Germinal center (tissue), 1 donor: ENCODE results near the gene SCYGR4.

Experiments
- DNase-seq: peaks from one replicate; pipeline ENCODE4 v3.0.0; 2012; ENCODE audit warnings: mixed read lengths, low spot score

Gene SCYGR4

DNA sequence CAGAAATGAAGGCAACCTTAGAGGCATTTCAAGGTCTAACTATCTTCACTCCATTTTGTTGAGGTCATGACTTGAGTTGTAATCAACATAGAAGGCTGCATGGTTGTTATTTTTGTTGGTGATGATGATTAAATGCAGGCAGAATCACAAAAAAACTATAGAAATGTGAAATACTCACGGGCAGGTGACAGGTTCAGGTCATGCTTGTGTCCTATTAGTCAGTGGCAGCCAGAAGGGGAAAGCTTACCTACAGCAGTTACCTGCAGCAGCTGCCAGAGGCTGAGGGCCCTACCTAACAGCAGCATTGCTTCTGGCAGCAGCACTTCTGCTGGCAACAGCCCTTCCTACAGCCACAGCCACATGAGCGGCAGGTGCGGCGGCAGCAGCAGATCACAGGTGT, 3.1 kb upstream of the SCYGR4 start:
- no peak for DNase-seq

DNA sequence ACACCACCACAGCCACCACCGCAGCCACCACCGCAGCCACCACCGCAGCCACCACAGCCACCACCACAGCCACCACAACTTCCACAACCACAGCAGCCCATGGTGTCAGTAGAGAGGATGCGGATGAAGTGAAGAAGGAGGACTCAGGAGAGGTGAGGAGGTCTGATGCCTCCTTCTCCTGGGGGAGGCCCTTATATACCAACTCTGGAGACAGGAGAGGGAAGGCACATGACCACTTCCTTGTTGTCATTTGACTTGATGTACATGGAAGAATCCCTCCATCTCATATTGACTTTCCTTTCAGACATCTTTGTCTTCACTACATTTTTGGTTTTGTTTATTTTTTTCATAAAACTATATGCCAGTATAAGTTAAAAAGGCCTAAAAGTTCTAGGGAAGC, 2.6 kb upstream of the SCYGR4 start, which contains the start of gene SCYGR3:
SCYGR3 (minus strand) TSS at position 101 of the 400 bp plus-strand sequence; CDS start at position 101, 0 bp downstream.
- no peak for DNase-seq

DNA sequence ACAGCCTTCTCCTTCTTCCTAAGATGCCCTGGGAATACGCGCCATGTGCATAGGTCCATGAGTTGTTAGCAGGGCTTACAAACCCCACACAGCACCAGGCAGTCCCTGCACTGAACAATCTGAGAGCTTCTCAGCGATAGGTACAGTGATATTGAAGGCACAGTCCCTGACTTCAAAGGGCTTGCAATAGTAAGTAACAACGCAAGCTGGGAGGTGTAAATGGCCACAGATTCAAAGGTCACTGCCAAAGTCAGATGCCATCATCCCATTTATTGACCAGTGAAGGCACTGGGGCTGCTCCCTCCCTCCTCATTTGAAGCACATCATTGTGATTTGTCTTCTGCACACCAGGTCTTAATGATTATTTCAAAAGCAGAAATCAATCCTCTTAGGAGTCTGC, 2.1 kb upstream of the SCYGR4 start:
- DNase-seq, result no peak

DNA sequence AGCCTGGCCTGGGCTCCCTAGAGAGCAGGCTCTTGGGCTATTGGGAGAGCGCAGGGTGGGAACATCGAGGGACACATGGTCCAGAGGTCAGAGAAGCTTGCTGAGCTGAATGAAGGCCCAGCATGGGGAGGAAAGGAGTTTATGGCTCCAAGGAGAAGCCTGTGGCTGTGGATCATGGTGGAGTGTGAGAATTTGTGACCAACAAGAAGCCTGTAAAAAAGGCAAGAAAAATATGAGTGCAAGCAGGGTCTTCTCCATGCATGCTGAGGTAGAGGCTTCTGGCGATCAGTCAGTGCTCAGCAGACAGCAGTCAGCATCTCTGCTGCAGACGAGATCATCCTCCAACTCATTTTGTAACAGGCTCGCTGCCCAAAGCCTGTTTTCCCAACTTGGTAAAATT, 1.4 kb upstream of the SCYGR4 start:
- DNase-seq, result no peak

DNA sequence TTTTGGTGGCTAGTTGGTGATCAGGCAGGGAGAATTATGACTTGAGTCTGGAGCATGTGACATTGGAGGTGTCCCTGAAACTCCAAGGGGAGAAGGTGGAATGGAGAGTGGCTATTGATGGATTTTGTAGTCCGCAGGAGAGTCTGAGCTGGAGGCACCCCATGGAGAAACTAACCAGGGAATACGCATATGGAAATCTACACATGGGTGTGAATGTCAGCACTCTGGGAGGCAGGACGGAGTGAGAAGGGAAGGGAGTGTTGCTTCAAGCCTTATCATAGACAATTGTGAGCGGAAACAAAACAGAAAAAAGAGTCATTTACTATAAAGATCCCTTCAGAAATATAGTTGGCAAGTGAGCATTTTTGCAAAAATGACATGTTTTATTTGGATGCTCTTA, 667 bp upstream of the SCYGR4 start:
- DNase-seq, result no peak

DNA sequence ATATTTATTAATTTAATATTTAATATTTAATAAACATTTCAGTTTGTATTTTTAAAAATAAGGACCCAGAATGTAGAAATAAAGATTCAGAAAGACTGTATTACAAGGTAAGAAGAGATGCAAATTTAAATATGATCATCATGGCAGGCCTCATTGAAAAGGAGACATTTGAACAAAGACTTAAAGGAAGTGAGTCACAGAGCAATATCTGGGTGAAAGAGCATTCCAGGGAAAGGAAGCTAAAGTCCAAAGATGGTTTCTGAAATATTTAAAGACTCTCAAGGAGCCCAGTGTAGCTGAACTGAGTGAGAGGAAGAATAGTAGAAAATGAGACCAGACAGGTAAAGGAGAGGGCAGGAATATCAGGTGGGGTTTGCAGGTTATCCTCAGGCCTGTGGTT, 5.9 kb downstream of the SCYGR4 start:
- no peak for DNase-seq

DNA sequence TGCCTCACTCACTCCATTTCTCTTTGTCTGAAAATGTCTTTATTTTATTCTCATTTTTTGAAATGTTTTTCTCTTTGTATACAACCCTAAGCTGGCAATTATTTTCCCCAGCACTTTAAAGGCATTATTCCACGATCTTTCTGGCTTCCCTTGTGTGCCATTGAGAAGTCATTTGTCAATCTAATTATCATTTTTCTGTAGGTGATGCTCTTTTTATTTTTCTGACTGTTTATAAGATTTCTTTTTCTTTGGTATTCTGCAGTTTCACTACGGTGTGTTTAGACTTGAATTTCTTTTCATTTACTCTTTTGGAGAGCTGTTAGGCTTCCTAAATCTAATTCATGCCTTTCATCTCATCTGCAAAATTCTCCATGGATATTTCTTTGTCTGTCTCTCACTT, 8.1 kb downstream of the SCYGR4 start:
- no peak for DNase-seq

DNA sequence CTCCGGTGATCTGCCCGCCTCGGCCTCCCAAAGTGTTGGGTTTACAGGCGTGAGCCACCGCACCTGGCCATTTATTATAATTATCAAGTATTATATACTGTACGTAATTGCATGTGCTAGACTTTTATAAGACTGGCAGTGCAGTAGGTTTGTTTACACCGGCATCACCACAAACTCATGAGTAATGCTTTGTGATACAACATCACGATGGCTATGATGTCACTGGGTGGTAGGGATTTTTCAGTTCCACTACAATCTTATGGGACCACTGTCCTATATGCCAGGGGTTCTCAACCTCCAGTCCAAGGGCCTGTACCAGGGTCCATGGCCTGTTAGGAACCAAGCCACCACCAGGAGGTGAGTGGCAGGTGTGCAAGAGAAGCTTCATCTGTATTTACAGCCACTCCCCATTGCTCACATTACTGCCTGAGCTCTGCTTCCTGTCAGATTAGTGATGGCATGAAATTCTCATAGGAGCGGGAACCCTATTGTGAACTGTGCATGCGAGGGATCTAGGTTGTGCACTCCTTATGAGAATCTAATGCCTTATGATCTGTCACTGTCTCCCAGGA, 9.4 kb downstream of the SCYGR4 start:
- DNase-seq, result no peak

GRCh38 chr2:227627769-227628168, 10.5 kb downstream of the SCYGR4 start:
- no peak for DNase-seq

DNA sequence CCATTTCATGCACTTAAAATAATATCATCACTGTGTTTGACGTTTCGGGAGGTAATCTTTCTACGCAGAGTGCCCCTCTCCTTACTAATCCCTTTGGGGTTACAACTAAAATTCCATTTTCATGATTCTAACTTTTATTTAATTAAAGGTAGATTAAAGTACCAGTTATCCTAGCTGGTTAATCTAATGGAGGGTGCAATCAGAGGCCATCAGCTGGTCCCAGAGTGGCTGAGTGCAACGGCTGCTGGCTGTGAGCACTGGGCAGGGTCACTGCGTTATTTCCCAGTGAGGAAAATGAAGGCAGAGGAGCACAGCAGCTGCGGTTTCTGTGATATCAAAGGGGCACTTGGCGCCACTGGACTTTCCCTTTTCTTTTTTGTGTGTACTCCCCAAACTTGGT, 12.1 kb downstream of the SCYGR4 start:
- DNase-seq, result no peak

DNA sequence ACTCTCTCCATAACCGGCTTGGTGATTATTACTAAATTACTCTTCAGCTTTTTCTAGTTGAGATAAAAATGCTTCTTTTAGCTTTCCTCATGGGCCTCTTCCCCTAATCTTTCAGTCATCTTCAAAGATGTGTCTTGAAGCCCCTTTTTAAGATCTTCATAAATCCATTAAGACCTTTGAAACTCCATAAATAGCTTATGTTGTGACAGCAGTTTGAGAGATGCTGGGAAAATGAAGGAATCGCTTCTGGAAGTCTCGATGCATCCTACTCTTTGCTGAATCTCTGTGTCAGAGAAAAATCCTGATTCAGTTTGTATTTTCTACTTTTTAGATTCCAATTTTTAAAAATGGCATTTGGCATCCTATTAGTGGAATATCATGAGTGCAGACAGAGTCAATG, 13.0 kb downstream of the SCYGR4 start:
- no peak for DNase-seq

DNA sequence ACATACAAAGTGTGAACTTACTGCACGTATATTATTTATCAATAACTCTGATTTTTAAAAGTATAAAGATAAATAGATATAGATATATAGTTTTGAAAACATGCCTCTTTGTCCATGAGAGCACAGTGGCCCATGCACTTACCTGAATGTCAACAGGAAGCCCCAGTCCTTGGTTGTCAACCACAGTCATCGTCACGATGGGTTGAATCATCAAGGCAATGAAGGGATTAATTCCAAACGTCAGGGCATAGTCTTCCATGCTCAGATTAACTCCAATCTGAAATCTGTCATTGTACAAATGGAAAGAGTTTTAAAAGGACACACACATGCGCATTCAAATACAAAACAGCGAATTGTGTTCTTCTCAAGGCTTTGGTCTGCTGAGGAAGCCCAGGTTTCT, 15.5 kb downstream of the SCYGR4 start:
- no peak for DNase-seq

DNA sequence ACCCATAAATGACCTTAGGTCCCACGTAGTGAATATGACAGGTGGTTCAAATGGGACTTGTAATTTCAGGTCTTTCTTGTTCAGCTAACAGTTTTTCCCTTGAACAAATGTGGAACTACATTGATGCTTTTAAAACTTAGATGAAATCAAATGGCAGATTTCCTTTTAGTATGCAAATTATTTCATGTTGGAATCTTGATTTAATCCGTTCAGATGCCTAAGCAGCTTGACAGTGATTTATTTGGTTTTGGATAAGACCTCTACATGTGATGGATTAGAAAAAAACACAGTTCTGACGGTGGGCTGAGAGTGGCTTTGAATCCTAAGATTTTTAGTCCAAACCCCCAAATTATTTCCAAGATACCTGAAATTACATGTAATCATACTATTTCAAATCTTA, 16.9 kb downstream of the SCYGR4 start:
- no peak for DNase-seq

DNA sequence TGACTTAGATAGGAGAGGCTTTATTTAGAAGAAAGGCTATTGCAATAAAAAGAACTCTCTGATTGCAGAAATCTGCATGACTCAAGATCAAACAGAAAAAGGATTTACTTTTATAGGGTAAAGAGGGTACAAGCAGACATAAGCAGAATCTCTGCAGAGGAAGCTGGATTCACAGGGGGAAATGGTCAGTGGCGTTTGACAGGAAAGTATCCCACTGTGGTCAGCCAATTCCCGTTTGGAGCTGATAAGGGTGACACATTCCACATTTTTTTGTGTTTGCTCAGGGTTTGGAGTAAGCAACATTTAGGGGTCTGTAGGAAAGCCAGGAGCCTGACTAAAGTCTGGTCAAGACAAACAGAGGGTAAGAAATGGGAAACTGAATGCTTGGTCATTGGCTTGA, 25.4 kb downstream of the SCYGR4 start:
- DNase-seq, result no peak

GRCh38 chr2:227643990-227644551, 26.8 kb downstream of the SCYGR4 start:
- no peak for DNase-seq

- DNase-seq, result no peak
Observed at GRCh38 chr2:227653419-227653818, 36.1 kb downstream of the SCYGR4 start.

- DNase-seq, result no peak
Observed at GRCh38 chr2:227654426-227654825, 37.1 kb downstream of the SCYGR4 start.

DNA sequence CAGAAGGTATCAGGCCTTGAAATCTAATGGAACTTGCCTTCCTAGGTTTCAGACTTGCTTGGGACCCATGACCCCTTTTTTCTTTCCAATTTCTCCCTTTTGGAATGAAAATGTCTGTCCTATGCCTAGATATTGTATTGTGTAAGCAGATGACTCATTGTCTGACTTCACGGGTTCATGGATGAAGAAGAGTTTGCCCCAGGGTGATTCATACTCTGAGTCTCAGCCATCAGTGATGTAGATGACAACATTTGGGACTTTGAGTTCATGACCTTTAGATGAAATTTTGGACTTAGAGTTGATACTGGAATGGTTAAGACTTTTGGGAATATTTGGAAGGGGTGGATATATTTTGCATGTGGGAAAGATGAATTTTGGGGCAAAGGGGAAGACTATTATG, 38.2 kb downstream of the SCYGR4 start:
- DNase-seq, result no peak

DNA sequence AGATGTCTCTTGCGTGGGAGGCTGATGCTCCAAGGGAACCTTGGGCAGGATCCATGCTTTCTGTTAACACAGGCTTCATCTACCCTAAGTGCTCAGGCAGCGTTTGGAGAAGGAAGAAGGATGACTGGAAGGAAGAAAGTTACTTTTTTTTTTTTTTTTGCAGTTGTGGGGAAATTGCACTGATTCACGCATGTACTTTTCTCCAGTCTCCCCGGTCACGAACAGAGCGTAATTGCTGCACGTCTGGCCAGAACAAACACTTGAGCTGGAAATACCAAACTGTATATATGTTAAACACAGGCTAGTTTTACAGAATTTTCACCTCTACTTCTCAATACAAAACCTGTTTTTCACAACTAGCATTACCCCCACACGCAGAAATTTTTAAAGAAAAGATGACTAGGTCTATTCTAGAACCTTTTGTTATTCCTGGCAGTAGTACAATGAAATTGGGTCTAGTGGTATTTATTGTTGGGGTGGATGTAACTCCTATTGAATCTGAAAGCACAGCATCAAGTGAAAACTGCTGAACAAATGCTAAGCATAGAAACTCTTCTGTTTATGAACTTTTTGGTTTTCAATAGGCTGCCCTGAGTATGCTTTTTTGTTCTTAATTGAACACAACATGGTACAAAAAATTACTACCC, 40.0 kb downstream of the SCYGR4 start:
- no peak for DNase-seq

DNA sequence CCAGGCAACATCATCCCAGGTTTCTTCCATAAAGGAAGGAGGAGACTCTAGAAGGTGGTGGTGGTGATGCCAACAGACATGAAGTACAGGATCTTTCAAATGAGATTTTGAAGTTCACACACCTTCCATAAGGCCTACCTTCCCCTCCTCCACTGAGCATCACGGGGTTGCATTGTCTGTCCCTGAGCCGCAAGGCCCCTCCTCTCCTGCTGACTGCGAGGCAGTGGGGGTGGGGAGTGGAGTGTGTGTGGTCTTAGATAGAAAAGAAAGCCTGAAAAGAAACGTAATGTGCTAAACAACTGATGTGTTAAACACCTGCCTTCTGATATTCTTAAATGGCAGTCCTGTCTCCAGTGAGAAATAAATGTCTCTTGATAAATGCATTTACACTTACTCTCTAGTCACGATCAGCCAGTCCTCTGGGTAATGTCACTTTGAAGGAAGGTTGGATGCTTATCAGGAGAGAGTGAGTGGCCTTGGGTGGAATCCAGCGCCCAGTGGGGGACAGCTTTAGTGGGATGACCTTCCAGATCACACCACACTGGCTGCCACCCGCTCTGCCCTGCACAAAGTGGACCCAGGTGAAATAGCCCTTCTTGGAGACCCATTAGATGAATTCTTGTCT, 43.8 kb downstream of the SCYGR4 start:
- no peak for DNase-seq

GRCh38 chr2:227661827-227662226, 44.5 kb downstream of the SCYGR4 start:
- no peak for DNase-seq

DNA sequence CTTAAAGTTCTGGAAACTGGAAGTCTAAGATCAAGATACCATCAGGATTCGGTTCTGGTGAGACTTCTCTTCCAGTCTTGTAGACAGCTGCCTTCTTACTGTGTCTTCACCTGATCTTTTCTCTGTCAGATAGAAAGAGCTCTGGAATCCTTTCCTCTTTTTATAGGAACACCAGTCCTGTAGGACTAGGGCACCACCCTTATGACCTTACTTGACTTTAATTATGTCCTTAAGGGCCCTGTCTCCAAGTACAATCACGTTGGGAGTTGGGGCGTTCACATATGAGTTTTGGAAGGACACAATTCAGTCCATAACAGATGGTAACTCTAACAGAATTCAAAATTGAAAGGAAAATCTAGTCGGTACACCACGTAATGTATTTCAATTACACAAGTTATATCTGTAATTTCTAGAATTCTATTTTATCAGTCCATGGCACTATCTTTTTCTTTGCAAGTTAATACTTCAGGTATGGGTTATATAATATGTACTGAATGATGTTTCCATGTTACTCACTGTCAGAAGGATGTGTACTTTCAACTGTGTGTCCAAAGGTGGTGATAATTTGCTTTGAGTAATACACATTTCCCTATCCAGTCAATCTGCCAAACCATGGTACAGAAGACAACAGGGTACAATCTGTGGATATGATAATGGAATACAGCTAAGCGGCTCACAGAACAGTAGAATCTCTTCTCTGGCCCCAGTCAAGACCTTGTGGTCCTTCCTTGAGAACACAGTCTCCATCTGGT, 48.1 kb downstream of the SCYGR4 start:
- DNase-seq, result no peak
